Left ventricle myocardium superior (tissue), 1 donor: ENCODE results near the gene MLXIPL. TPM values are rescaled to one million over a fixed set of nuclear protein-coding genes. Genes with fewer than 3 reads are reported as not detected.
"Not testable (repeated sequence)": the region's sequence is repeated elsewhere in the genome, so short reads cannot be mapped to it uniquely, and the experiment has no call there.

Experiments used
- ATAC-seq: fragments of 200-7000 bp; cut with Tn5 transposase; one replicate; pipeline ENCODE4 v1.9.1; 2020; ENCODE audit warnings: mild to moderate bottlenecking, moderate library complexity
- DNase-seq: peaks from one replicate; pipeline ENCODE4 v3.0.0-alpha.2; 2020
- intact Hi-C: fragments of 100-400 bp; cut with micrococcal nuclease; formaldehyde crosslinking; loops from one replicate; pipeline ENCODE4 v1.11.0; 2022
- total RNA-seq: library from RNA; stranded (reverse); fragmentation: NEBNext Ultra II Directional; extraction: Animal tissue kit (Norgen Biotek cat#: 25700); gene quantifications from one replicate; pipeline ENCODE4 v1.2.1, GENCODE V29; 2021
- donor health status: DM: no; HTN: yes; CAD: no; lungs with severe emphysema.

The MLXIPL gene
- total RNA-seq, 1 donor from 2014 or later: 9.6 TPM

GRCh38 chr7:73617520-73617919, 6.8 kb downstream of the MLXIPL start:
- DNase-seq, ATAC-seq: not testable (repeated sequence)

GRCh38 chr7:73615886-73616285, 8.4 kb downstream of the MLXIPL start:
- no peak for ATAC-seq
- intact Hi-C loops: no loop called here

More at GRCh38 chr7:73617520-73617919, 6.8 kb downstream of the MLXIPL start:
- intact Hi-C loops: not testable (repeated sequence)

GRCh38 chr7:73614937-73615336, 9.4 kb downstream of the MLXIPL start:
- intact Hi-C loops: loop anchor here (5.0 kb wide), 1 partner anchor 107 kb away; no protein-coding TSS in a partner anchor
- ATAC-seq, DNase-seq: not testable (repeated sequence)

More at GRCh38 chr7:73615886-73616285, 8.4 kb downstream of the MLXIPL start:
- no peak for DNase-seq

- ATAC-seq (no peak), DNase-seq (no peak)
- intact Hi-C loops: loop anchor here (5.0 kb wide), 1 partner anchor 108 kb away; no protein-coding TSS in a partner anchor
Measured at GRCh38 chr7:73613954-73614735, 10.2 kb downstream of the MLXIPL start.

GRCh38 chr7:73612598-73613269, 11.6 kb downstream of the MLXIPL start:
- ATAC-seq: peak; percentile 25
- intact Hi-C loops: loop anchor here (5.0 kb wide), 1 partner anchor 110 kb away; no protein-coding TSS in a partner anchor
- no peak for DNase-seq

- ATAC-seq (no peak), DNase-seq (no peak)
- intact Hi-C loops: loop anchor here (5.0 kb wide), 1 partner anchor 111 kb away; no protein-coding TSS in a partner anchor
Measured at GRCh38 chr7:73611017-73611555, 13.2 kb downstream of the MLXIPL start.

- DNase-seq: no peak
- ATAC-seq: no peak
- intact Hi-C loops: loop anchor here (5.0 kb wide), 1 partner anchor 112 kb away; no protein-coding TSS in a partner anchor
Measured at GRCh38 chr7:73610105-73610504, 14.2 kb downstream of the MLXIPL start.

GRCh38 chr7:73607692-73607983, 16.7 kb downstream of the MLXIPL start:
- ATAC-seq, DNase-seq: not testable (repeated sequence)
- intact Hi-C loops: loop anchor here (10.0 kb wide), 1 partner anchor 57 kb away; the partner anchor contains the start of gene VPS37D

GRCh38 chr7:73606801-73607691, 17.3 kb downstream of the MLXIPL start:
- peak; percentile 74 for DNase-seq
- ATAC-seq: peak; percentile 82
- intact Hi-C loops: loop anchor here (10.0 kb wide), 1 partner anchor 58 kb away; the partner anchor contains the start of gene VPS37D

- ATAC-seq (no peak), DNase-seq (no peak)
- intact Hi-C loops: loop anchor here (10.0 kb wide), 1 partner anchor 59 kb away; the partner anchor contains the start of gene VPS37D
Measured at GRCh38 chr7:73605601-73606220, 18.6 kb downstream of the MLXIPL start.

- ATAC-seq (no peak), DNase-seq (no peak)
- intact Hi-C loops: loop anchor here (10.0 kb wide), 1 partner anchor 62 kb away; the partner anchor contains the start of gene VPS37D
Measured at GRCh38 chr7:73602721-73603651, 21.3 kb downstream of the MLXIPL start.

- ATAC-seq: no peak
- DNase-seq: no peak
- intact Hi-C loops: loop anchor here (10.0 kb wide), 1 partner anchor 65 kb away; the partner anchor contains the start of gene VPS37D
Measured at GRCh38 chr7:73599916-73600315, 24.4 kb downstream of the MLXIPL start.

- DNase-seq (no peak), ATAC-seq (no peak)
- intact Hi-C loops: no loop called here
Measured at GRCh38 chr7:73599151-73599882, 25.0 kb downstream of the MLXIPL start.

- no peak for ATAC-seq
- no peak for DNase-seq
- intact Hi-C loops: no loop called here
Measured at GRCh38 chr7:73597978-73598782, 26.1 kb downstream of the MLXIPL start.

- DNase-seq: no peak
- ATAC-seq: no peak
- intact Hi-C loops: no loop called here
Measured at GRCh38 chr7:73596191-73597065, 27.9 kb downstream of the MLXIPL start.
